GM23248 (cell line): ENCODE results near the gene ELMO1. TPM values are rescaled to one million over a fixed set of nuclear protein-coding genes. Genes with fewer than 3 reads are reported as not detected.

Source experiments
- DNase-seq: peaks from one replicate; pipeline ENCODE4 v3.0.0-alpha.2; 2015
- H2AFZ ChIP-seq: fragments of 200-600 bp; sonication (generic); 2 replicates; pipeline ENCODE4 v1.6.1; 2016; ENCODE audit warnings: antibody characterized with exemption
- H3F3A ChIP-seq: fragments of 200-600 bp; sonication (generic); 2 replicates; pipeline ENCODE4 v1.6.1; 2016; ENCODE audit warnings: mild to moderate bottlenecking, antibody characterized with exemption, mixed run types; ENCODE audit not compliant: insufficient read depth
- H3K27ac ChIP-seq: fragments of 200-600 bp; sonication (generic); 2 replicates; pipeline ENCODE4 v1.5.1; 2016; ENCODE audit warnings: mild to moderate bottlenecking
- H3K27me3 ChIP-seq: fragments of 200-600 bp; sonication (generic); replicated peaks from 2 replicates; pipeline ENCODE4 v1.6.1; 2016; ENCODE audit warnings: mild to moderate bottlenecking; ENCODE audit not compliant: insufficient read depth
- H3K36me3 ChIP-seq: fragments of 200-600 bp; sonication (generic); 2 replicates; pipeline ENCODE4 v1.6.1; 2016; ENCODE audit warnings: low read depth, mild to moderate bottlenecking
- H3K4me1 ChIP-seq: fragments of 200-600 bp; sonication (generic); 2 replicates; pipeline ENCODE4 v1.6.1; 2016; ENCODE audit warnings: mild to moderate bottlenecking; ENCODE audit not compliant: insufficient read depth
- H3K4me2 ChIP-seq: fragments of 200-600 bp; sonication (generic); one replicate; pipeline ENCODE4 v1.6.1; 2016; ENCODE audit warnings: mild to moderate bottlenecking; ENCODE audit not compliant: unreplicated experiment
- H3K4me3 ChIP-seq: fragments of 200-600 bp; sonication (generic); 2 replicates; pipeline ENCODE4 v1.5.1; 2016; ENCODE audit warnings: mild to moderate bottlenecking
- H3K79me2 ChIP-seq: fragments of 200-600 bp; sonication (generic); 2 replicates; pipeline ENCODE4 v1.6.1; 2016; ENCODE audit warnings: mild to moderate bottlenecking; ENCODE audit not compliant: insufficient read depth
- H3K9ac ChIP-seq: fragments of 200-600 bp; sonication (generic); 2 replicates; pipeline ENCODE4 v1.6.1; 2016; ENCODE audit warnings: mild to moderate bottlenecking
- H3K9me2 ChIP-seq: fragments of 200-600 bp; sonication (generic); 2 replicates; pipeline ENCODE4 v1.6.1; 2016; ENCODE audit warnings: mixed run types, mild to moderate bottlenecking, moderate library complexity; ENCODE audit not compliant: insufficient read depth
- H3K9me3 ChIP-seq: fragments of 200-600 bp; sonication (generic); one replicate; pipeline ENCODE4 v1.6.1; 2017; ENCODE audit warnings: low read depth
- H4K20me1 ChIP-seq: fragments of 200-600 bp; sonication (generic); 2 replicates; pipeline ENCODE4 v1.6.0; 2016; ENCODE audit not compliant: insufficient read depth
- EZH2 ChIP-seq: fragments of 200-600 bp; sonication (generic); IDR thresholded peaks from 2 replicates; pipeline ENCODE4 v1.6.1; 2018; ENCODE audit warnings: antibody characterized with exemption, mild to moderate bottlenecking; ENCODE audit not compliant: insufficient read depth, poor library complexity, severe bottlenecking
- EZH2phosphoT487 ChIP-seq: fragments of 200-600 bp; sonication (generic); IDR thresholded peaks from 2 replicates; pipeline ENCODE4 v1.6.1; 2018; ENCODE audit warnings: antibody characterized with exemption, moderate library complexity, mild to moderate bottlenecking, low read depth; ENCODE audit not compliant: insufficient read depth
- WGBS, 2 experiments: methylation state at CpG; one replicate each; pipeline ENCODE4 v1.1.6; 2015 to 2017; ENCODE audit warnings: low lambda C conversion rate in 2 of 2, low coverage in 1 of 2; ENCODE audit errors: missing lambda C conversion rate in 2 of 2; 5-methylcytosine and 5-hydroxymethylcytosine counted together
- in situ Hi-C: fragments of 300-500 bp; cut with MboI; formaldehyde crosslinking; loops from 2 replicates; pipeline ENCODE4 v1.15.0; 2020
- polyA plus RNA-seq: library from polyadenylated mRNA; unstranded; fragments of >200 nt; fragmentation: Nextera tagmentation; extraction: Ambion mirVana; gene quantifications from 2 replicates; pipeline ENCODE4 v1.2.1, GENCODE V29; 2016
- total RNA-seq: library from RNA; depleted of rRNA; stranded (reverse); fragments of >200 nt; shearing (Covaris generic); gene quantifications from 2 replicates; pipeline ENCODE4 v1.2.3, GENCODE V29; 2014

Gene ELMO1
- total and polyA plus RNA-seq, 2 experiments from 2014 or later = not detected

GRCh38 chr7:37493810-37494209 is 45.1 kb upstream of the ELMO1 start:
- in situ Hi-C loops = no loop called here
- Histone ChIP-seq H4K20me1 (no peaks in the 10 kb centered on the region), H3K27me3 (no peaks in the 10 kb centered on the region), H3K79me2 (no peaks in the 10 kb centered on the region), H3K27ac (no peak overlapping the region), H3K9ac (no peak overlapping the region), H3F3A (no peaks in the 10 kb centered on the region), H3K4me1 (no peaks in the 10 kb centered on the region), H3K4me2 (no peak overlapping the region), H3K9me2 (no peaks in the 10 kb centered on the region), H2AFZ (no peak overlapping the region), H3K4me3 (no peak overlapping the region), H3K9me3 (no peaks in the 10 kb centered on the region), H3K36me3 (no peaks in the 10 kb centered on the region)
- WGBS, 2 experiments = 65 to 71% methylated on average over 13 of the region's 13 CpGs
- DNase-seq = no peak
- no peak for TF ChIP-seq EZH2

- H3F3A ChIP-seq = no peaks in the 10 kb centered on the region
- no peak overlapping the region for H3K27ac ChIP-seq
- TF ChIP-seq EZH2 (no peak), EZH2phosphoT487 (no peak)
- H4K20me1 ChIP-seq = no peaks in the 10 kb centered on the region
- H2AFZ ChIP-seq = no peak overlapping the region
- no peak overlapping the region for H3K4me3 ChIP-seq
- in situ Hi-C loops = no loop called here
- H3K9me3 ChIP-seq = no peaks in the 10 kb centered on the region
- H3K79me2 ChIP-seq = no peaks in the 10 kb centered on the region
- H3K27me3 ChIP-seq = no peaks in the 10 kb centered on the region
- H3K4me1 ChIP-seq = no peaks in the 10 kb centered on the region
- H3K36me3 ChIP-seq = no peaks in the 10 kb centered on the region
- DNase-seq = no peak
- H3K9ac ChIP-seq = no peak overlapping the region
- H3K9me2 ChIP-seq = no peaks in the 10 kb centered on the region
- H3K4me2 ChIP-seq = no peak overlapping the region
- WGBS, 2 experiments = 17 to 19% methylated on average over 3 of the region's 3 CpGs
Observed at GRCh38 chr7:37493123-37493522, 44.5 kb upstream of the ELMO1 start.

GRCh38 chr7:37491919-37492694 is 43.4 kb upstream of the ELMO1 start:
- H4K20me1 ChIP-seq = no peaks in the 10 kb centered on the region
- H3K9me3 ChIP-seq = no peaks in the 10 kb centered on the region
- H3K4me3 ChIP-seq = no peak overlapping the region
- H3K4me1 ChIP-seq = no peaks in the 10 kb centered on the region
- H3K4me2 ChIP-seq = no peak overlapping the region
- no peaks in the 10 kb centered on the region for H3K36me3 ChIP-seq
- no peaks in the 10 kb centered on the region for H3K79me2 ChIP-seq
- in situ Hi-C loops = no loop called here
- no peak for TF ChIP-seq EZH2phosphoT487
- no peak for TF ChIP-seq EZH2
- H3F3A ChIP-seq = no peaks in the 10 kb centered on the region
- DNase-seq = no peak
- H3K27me3 ChIP-seq = no peaks in the 10 kb centered on the region
- no peak overlapping the region for H3K9ac ChIP-seq
- H3K27ac ChIP-seq = no peak overlapping the region
- WGBS, 2 experiments = 80 to 82% methylated on average over 20 to 36 of the region's 36 CpGs
- no peaks in the 10 kb centered on the region for H3K9me2 ChIP-seq
- no peak overlapping the region for H2AFZ ChIP-seq

GRCh38 chr7:37489703-37490102 is 41.0 kb upstream of the ELMO1 start:
- in situ Hi-C loops = no loop called here

More at GRCh38 chr7:37489703-37490102, 41.0 kb upstream of the ELMO1 start:
- H3K9ac ChIP-seq = no peak overlapping the region
- WGBS, 2 experiments = 9 to 13% methylated on average over 1 of the region's 1 CpG
- no peak for TF ChIP-seq EZH2
- TF ChIP-seq EZH2phosphoT487 = no peak
- no peaks in the 10 kb centered on the region for H3K27me3 ChIP-seq
- H3K4me1 ChIP-seq = no peaks in the 10 kb centered on the region
- no peaks in the 10 kb centered on the region for H3K9me3 ChIP-seq
- no peak overlapping the region for H3K4me3 ChIP-seq
- no peaks in the 10 kb centered on the region for H4K20me1 ChIP-seq
- H3K27ac ChIP-seq = no peak overlapping the region
- H3K4me2 ChIP-seq = no peak overlapping the region
- no peak for DNase-seq
- H3F3A ChIP-seq = no peaks in the 10 kb centered on the region
- no peaks in the 10 kb centered on the region for H3K36me3 ChIP-seq
- no peaks in the 10 kb centered on the region for H3K79me2 ChIP-seq
- H3K9me2 ChIP-seq = no peaks in the 10 kb centered on the region
- no peak overlapping the region for H2AFZ ChIP-seq
